SIG-M5 treated with dmso at 0.1 percent for 504 hours (cell line): Measurements from ENCODE around the gene TNRC6A.
"Not testable (repeated sequence)": the region's sequence is repeated elsewhere in the genome, so short reads cannot be mapped to it uniquely, and the experiment has no call there.

ENCODE experiments used
- DNase-seq: peaks from one replicate; lab custom pipeline; 2025; ENCODE audit not compliant: unreplicated experiment; lab: John Stamatoyannopoulos, UW

TNRC6A gene

DNA sequence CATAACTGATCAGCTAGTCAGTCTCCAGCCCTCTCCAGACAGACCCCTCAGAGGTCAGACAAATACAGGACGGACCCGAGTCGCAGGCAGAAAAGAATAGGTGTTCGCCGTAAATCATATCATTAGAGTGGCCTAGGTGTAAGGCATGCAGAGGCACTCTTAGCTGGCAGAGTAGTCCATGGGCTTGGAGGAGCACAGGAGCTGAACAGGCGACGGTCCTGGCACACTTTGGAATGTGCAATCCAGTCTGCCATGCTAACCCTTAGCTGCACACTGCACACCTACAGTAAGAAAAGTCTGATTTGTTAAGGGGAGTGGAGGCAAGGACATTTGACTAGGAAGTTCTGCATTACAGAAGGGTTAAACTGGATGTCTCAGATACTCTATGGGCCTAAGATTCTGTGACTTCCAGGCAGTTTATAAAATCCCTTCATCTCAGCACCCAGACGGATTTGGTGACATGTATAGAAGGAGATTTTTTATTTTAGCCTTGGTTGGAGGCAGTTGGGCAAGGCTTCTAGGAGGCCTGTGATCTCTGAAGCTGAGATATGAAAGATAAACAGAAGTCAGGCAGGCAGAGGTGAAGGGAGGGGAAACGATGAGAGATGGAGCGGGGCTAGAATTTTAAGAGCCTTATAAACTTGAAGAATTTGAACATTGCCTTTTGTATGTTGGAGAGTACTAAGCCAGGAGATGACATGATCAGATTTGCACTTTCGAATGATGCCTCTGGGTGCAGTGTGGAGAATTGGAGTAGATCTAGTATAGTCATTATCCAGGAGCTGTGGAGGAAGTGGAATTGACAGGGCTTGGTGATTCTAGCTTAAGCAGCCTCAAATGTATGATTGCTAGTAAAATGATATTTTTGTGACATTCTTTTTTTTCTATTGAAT, 81.7 kb downstream of the TNRC6A start:
- DNase-seq: no peak

DNA sequence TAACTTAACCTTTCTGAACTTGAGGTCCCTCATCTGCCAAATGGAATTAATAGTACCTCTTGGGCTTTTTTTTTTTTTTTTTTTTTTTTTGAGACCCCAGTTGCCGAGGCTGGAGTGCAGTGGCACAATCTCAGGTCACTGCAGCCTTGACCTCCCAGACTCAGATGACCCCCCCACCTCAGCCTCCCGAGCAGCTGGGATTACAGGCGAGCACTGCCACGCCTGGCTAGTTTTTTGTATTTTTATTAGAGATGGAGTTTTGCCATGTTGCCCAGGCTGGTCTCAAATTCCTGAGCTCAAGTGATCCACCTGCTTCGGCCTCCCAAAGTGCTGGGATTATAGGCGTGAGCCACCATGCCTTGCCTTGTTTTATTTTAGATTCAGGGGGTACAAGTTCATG, 83.4 kb downstream of the TNRC6A start:
- not testable (repeated sequence) for DNase-seq

DNA sequence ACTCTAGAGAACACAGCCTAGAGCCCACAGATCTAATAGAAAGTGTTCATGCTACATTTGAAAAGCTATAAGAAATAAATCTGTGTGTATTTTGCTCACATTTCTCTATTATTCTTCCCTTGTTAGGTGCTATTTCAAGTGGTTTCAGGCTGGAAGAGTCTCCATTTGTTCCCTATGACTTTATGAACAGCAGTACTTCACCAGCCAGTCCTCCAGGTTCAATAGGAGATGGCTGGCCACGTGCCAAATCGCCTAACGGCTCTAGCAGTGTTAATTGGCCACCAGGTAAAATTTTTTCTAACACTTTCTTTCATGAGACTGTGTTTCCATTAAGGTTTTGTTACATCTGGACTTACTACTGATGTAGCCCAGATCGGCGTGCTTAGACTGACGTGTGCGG, 85.6 kb downstream of the TNRC6A start:
- no peak for DNase-seq

DNA sequence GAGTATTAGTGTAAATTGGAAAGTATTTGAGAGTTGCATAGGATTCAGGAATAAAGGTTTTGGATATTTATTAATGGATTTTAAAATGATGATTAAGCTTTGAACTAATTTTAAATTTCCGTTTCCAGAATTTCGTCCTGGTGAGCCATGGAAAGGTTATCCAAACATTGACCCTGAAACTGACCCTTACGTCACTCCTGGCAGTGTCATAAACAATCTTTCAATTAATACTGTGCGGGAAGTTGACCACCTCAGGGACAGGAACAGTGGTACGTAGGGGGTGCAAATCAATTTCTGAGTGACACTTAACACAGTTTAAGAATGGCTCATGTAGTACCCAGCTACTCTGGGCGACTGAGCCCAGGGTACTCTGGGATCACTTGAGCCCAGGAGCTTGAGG, 87.2 kb downstream of the TNRC6A start:
- DNase-seq: no peak

DNA sequence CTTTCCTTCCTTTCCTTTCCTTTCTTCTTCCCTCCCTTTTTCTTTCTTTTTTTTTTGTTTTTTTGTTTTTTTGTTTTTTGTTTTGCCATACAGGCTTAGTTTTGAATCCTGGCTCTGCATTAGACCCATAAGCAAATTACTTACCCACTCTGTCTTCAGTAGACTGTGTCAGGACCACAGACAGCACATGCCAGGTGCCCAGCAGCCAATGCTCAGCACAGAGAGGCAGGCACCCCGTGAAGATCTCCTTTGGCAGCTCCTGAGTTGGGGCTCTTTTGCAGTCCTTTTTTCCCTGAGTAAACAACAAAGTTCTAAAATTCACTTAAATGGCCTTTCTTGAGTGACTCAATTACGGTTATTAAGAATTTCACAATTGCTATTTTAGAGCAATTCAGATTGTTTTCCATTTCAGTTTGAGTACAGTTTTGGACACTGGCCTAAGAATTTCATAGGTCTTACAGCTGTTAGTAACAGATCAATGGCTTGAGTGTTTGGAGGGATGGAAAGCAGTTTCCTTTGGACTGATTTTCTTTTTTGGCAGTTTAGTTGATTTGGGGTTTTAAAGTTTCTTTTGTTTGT, 90.1 kb downstream of the TNRC6A start:
- no peak for DNase-seq

DNA sequence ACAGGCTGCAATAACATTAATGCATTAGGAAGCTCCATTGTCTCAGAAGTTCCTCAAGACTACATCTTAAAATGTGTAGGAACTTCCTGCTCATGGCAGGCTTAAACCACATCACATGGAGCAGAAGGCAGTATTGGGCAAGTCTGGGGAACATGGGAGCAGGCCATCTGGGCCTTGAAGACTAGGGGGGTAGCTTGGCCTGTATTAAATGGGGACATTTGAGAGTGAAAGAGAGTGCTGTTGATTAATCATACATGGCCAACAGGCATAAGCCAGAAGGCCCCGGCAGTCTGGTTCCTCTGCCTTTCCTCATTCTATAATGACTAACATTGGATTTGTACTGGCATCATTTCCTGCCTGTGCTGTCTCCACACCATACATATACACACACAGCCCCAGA, 91.1 kb downstream of the TNRC6A start:
- no peak for DNase-seq

DNA sequence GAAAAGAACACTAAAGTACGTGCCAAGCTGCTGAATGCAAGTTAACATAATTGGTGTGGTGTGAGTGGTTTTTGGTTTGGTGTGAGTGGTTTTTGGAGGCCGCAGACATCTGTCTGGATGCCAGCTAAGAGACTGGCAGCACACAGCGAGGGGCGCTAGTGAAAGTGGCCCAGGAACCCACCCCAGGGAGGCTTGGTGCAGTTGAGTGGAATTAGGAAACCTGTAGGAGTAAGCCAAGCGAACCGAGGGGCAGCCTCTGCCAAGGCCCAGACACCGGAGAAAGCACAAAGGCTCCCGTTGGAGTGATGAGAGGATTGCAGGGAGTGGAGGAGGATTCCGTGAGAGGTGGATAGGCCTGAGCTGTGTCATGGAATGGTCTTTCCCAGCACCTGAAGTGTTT, 91.7 kb downstream of the TNRC6A start:
- no peak for DNase-seq

GRCh38 chr16:24822542-24822941, 93.1 kb downstream of the TNRC6A start:
- DNase-seq: no peak

DNA sequence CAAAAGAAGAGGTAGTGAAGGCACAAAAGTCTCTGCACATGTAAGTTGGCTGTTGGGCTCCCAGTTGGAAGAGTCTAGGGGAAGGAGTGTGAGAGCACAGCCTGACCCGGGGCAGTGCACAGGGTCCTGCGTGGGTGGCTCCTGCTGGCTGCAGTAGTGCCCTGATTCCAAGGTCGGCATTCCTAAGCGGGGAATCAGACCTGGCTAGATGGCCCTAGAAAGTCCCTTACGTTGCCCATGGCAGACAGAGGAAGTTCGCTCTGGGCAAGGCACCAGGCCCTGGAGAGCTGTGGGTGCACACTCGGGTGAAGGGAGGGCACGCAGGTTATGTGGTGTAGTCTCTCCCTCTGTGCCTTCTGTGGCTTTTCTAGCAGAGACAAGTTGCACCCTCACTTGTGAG, 93.5 kb downstream of the TNRC6A start:
- DNase-seq: no peak

DNA sequence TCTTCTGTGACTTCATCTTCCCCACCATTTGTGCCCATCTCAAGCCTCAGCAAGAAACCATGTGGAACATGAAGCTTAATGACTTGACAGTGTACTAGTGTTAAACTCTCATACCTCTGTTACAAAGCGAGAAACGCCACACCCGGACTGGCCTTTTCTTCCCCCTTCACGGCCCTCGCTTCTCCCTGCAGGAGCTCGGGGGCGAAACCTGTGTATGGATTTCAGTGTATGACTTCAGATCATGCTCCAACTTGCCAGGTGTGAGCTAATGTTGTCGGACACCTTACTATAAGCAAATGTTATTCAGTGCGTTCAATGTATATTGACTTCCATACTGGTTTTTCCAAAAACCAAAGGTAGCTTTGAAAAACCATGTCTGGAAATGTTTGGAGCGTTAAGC, 96.2 kb downstream of the TNRC6A start:
- no peak for DNase-seq

- no peak for DNase-seq
These were observed 96.7 kb downstream of the TNRC6A start for GRCh38 chr16:24826096-24826690.

GRCh38 chr16:24826817-24827566, 97.5 kb downstream of the TNRC6A start:
- no peak for DNase-seq

- no peak for DNase-seq
These were observed 99.7 kb downstream of the TNRC6A start for GRCh38 chr16:24829153-24829552.

DNA sequence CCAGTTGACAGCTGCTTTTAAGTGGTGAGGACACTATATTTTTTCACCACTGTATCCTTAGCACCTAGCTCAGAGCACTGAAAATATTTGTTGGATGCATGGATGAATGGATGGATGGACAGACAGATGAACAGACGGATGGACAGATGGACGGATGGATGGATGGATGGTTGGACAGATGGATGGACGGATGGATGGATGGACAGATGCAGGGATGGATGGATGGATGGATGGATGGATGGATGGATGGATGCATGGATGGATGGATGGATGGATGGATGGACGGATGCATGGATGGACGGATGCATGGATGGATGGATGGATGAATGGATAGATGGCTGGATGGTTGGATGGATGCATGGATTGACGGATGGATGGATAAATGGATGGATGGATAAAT, 103.9 kb downstream of the TNRC6A start:
- no peak for DNase-seq

DNA sequence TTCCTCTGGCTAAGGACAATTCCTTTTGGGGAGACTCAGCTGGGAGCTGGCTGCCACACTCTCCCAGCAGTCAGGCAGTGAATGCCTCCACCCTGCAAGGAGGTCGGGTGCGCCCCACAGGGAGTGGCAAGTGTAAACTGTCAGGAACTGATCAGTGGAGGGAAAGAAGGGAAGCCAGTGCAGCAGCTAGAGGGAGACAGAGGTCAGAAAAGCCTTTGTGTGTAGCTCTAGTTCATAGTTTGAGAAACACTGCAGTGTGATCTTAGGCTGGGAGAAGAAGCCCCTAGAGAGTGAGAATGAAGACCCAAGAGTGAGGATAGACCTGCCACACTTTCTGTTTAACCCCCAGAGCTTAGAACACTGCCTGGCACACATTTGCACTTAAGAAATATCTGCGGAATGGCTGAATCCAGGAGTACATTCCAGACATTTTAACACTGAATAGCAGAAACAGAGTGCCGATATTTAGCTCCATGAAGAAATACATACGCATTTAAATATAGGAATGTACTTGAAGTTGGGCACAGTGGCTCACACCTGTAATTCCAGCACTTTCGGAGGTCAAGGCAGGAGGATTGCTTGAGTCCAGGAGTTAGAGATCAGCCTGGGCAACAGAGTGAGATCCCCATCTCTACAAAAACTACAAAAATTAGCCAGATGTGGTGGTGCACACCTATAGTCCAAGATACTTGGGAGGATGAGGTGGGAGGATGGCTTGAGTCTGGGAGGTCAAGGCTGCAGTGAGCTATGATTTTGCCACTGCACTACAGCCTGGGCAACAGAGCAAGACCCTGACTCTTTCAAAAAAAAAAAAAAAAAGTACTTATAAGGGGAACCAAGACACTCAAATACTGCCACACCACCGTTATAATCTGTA, 105.2 kb downstream of the TNRC6A start:
- peak; percentile 57 for DNase-seq

DNA sequence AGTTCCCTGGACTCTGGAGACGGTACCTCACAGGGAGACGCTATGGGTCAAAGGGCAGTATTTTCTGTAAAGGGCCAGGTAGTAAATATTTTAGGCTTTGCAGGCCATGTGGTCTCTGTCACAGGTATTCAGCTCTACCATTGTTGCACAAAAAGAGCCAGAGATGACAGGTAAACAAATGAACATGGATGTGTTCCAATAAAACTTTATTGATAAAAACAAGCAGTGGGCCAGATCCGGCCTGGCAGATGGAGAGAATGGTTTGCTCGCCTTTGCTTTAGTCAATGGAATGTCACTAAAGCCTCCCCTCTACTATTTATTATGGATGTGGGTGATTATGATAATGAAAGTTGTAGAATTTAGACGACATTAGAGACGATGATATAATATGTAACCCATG, 107.4 kb downstream of the TNRC6A start:
- DNase-seq: no peak

DNA sequence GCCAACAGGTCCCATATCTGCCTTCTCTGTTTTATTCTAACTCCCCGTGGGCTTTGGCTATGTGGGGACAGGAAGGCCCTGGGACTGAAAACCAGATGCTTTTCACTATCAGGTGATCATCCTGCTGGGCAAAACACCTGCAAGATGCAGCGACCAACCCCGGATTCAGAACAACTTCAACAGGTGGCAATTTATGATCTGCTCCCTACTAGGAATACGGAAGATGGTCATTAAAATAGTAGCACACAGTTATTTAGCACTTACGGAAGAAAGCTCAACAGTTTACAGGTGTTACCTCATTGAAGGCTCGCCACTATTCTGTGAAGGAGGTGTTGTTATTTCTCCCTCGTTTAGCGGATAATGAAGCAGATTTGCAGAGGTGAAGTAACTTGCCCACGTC, 108.5 kb downstream of the TNRC6A start:
- no peak for DNase-seq

- DNase-seq: peak; percentile 32
These were observed 109.3 kb downstream of the TNRC6A start for GRCh38 chr16:24838554-24839266.

- DNase-seq: no peak
These were observed 110.0 kb downstream of the TNRC6A start for GRCh38 chr16:24839347-24839972.

DNA sequence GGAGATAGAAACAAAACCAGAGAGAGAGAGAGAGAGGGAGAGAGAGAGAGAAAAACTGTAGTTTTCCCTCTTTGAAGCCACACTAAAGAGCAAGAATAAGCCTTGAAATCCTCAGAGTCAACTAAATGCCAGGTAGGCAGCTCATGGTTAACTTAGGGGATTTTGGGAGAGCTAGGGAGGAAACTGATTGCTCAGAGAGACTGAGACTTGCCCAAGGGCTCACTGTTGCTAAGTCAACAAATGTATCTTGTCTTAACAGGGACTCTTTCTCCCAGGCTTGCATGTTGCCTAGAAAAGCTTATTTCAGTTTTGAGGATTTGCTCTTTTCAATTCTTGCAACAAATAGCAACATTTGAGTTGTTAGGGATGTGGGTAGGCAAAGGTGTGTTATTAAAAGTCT, 111.8 kb downstream of the TNRC6A start:
- DNase-seq: no peak
